Keratinocyte (primary cell): ENCODE measurements around the gene SUMO4.

Source experiments
- EZH2 ChIP-seq: IDR thresholded peaks from one replicate; pipeline ENCODE4 v1.6.1; 2012; ENCODE audit warnings: inconsistent platforms, mild to moderate bottlenecking, low read length, moderate library complexity
- TF ChIP-seq, protein P1 (sequence below), 3 experiments: IDR thresholded peaks in 1 of 3; conservative IDR thresholded peaks in 1 of 3; optimal IDR thresholded peaks in 1 of 3; 2 replicates in 2 of 3; 3 replicates in 1 of 3; pipeline versions ENCODE3 to v1.5.1; 2011; ENCODE audit warnings: low read length in 3 of 3, mild to moderate bottlenecking in 3 of 3, moderate library complexity in 2 of 3, control low read depth in 1 of 3, inconsistent platforms in 1 of 3; ENCODE audit not compliant: insufficient read depth in 2 of 3; ENCODE audit errors: extremely low read depth in 1 of 3

- TF ChIP-seq, protein P1, sequence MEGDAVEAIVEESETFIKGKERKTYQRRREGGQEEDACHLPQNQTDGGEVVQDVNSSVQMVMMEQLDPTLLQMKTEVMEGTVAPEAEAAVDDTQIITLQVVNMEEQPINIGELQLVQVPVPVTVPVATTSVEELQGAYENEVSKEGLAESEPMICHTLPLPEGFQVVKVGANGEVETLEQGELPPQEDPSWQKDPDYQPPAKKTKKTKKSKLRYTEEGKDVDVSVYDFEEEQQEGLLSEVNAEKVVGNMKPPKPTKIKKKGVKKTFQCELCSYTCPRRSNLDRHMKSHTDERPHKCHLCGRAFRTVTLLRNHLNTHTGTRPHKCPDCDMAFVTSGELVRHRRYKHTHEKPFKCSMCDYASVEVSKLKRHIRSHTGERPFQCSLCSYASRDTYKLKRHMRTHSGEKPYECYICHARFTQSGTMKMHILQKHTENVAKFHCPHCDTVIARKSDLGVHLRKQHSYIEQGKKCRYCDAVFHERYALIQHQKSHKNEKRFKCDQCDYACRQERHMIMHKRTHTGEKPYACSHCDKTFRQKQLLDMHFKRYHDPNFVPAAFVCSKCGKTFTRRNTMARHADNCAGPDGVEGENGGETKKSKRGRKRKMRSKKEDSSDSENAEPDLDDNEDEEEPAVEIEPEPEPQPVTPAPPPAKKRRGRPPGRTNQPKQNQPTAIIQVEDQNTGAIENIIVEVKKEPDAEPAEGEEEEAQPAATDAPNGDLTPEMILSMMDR (optimal IDR thresholded peaks at IDR 0.05 in 1 of 3, IDR thresholded peaks at IDR 0.05 in 1 of 3, conservative IDR thresholded peaks at IDR 0.05 in 1 of 3; ENCODE audit: extremely low read depth in 1 of 3, insufficient read depth in 2 of 3, low read length in 3 of 3) = no peak
- TF ChIP-seq EZH2 = no peak
These were observed 28.0 kb upstream of the SUMO4 start for GRCh38 chr6:149372062-149372461.
